Measurements from ENCODE around the gene CD34. TPM values are rescaled to one million over a fixed set of nuclear protein-coding genes. Genes with fewer than 3 reads are reported as not detected.

Gene CD34
- total RNA-seq, 1 donor from 2014 or later, result 45.5 TPM

- no peak for DNase-seq (ENCODE audit: low spot score)
Measured at GRCh38 chr1:207857447-207857846, 53.5 kb downstream of the CD34 start.

GRCh38 chr1:207856276-207857023 is 54.5 kb downstream of the CD34 start:
- DNase-seq (ENCODE audit: low spot score), result no peak

DNA sequence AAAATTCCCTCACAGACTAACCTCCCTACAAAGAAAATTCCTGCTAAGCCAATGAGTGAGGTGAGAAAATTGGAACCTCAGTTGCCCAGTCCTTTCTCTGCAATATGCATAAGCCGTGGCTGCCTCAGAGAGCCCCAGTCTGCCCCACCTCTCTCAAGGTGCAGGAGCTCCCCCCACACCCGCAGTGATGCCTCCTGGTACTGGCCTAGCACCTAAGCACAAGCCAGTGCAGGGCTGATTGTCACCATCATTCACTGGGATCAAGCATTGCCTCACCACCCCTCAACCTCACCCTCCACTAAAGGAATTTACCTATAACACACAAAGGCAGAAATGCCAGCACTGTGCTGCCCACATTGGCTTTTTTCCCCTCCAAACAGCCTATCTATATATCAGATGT is 56.9 kb downstream of the CD34 start:
- no peak for DNase-seq (ENCODE audit: low spot score)

- DNase-seq (ENCODE audit: low spot score), result no peak
Measured at GRCh38 chr1:207853372-207853757, 57.6 kb downstream of the CD34 start.

- DNase-seq (ENCODE audit: low spot score), result no peak
Measured at GRCh38 chr1:207852576-207853371, 58.2 kb downstream of the CD34 start.

DNA sequence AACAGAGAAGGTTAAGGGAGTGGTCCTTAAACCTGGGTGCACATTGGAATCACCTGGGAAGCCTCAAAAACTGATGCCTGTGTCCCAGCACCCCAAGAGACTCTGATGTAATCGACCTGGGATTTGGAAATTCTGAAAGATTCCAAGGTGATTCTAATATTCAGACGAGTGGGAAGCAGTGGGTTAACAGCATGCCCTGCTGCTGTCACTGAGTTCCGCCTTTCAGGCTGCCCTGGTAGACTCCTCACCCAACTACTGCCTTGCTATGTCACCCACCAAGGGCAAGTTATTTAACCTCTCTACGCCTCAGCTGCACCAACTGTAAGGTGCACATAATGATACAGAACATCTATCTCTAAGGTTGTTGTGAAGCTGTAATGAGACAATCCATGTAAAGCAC is 59.2 kb downstream of the CD34 start:
- no peak for DNase-seq (ENCODE audit: low spot score)

DNA sequence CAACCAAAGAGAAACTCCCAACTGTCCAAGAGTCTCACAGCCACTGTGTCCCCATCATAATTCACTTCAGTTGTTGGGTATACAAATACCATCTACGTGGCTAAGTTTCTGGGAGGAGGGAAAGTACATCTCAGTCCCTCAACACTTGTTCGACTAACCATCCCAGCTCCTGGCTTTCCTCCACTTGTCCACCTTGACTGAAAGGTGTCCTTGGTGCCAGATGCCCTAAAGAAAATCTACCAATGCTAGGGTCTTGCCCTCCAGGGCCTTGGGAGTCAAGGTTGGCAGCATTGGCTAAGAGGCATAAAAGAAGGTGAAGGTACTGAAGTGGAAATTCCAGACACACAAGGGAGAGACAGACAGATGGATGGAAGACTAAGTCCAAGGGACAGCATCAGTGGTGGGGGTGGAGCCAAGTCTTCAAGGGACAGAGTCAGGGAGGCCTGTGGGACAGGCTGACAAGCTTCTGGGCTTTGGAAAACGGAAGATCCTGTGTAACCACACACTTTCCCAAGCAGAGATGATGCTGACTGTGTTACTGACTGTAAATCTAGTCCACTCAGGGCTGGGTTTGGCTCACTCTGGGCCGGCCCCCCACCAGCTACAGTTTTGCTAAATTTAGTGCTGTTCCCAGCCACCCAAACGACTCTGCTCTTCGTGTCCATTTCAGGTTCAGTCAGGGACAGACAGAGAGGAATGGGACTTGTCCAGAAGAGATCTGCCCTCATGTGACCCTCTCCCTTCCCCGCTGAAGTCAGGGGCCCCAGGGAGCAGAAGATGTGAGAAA is 60.1 kb downstream of the CD34 start:
- DNase-seq (ENCODE audit: low spot score), result no peak

- no peak for DNase-seq (ENCODE audit: low spot score)
Measured at GRCh38 chr1:207849646-207850045, 61.3 kb downstream of the CD34 start.

DNA sequence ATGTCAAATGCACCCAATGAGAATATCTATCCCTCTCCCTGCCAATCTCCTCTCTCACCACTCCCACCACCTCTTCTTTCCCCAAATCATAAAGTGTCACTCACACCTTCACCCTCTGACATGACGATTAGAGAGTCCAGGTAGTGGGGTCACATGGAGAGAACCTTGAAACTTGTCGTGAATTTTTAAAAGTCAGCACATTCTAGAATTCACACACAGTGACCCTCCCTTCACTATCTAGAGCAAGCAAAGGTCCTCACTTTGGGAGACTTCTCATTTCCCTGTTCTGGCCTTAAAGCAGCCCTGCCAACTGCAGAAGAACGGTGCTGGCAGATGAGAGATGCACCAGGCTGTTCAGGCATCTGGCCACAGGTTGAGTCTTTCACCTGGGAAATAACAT is 61.9 kb downstream of the CD34 start:
- DNase-seq (ENCODE audit: low spot score), result no peak

DNA sequence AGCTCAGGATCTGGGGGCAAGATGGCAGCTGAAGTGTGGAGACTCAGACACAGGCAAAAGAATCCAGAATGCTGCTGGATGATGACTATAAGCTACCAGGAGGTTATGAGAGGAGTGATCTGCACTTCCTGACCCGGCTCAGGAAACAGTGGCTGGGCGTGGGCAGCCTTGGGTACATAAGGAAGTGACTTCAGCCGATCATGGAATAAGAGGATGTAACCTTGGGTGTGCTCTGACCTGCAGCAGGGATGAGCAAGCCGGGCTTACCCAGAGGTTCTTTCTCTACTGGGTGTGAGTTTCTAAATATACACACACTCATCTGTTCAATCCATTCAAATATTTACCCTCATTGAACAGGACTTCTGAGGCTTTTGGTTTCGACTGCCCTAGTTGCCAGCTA is 62.7 kb downstream of the CD34 start:
- no peak for DNase-seq (ENCODE audit: low spot score)

DNA sequence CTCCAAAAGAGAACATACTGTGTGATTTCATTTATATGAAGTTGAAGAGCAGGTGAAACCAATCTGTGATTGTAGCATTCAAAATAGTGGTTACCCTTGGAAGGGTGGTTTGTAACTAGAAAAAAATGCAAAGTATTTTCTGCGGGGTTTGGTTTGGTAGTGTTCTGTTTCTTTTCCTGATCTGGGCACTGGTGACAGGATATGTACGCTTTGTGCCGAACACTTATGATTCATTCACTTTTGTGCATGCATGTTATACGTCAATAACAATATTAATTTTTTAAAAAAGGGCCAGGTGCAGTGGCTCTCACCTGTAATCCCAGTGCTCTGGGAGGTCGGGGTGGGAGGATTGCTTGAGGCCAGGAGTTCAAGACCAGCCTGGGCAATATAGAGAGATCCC is 63.8 kb downstream of the CD34 start:
- DNase-seq (ENCODE audit: low spot score), result no peak

- no peak for DNase-seq (ENCODE audit: low spot score)
Measured at GRCh38 chr1:207845109-207845508, 65.8 kb downstream of the CD34 start.

GRCh38 chr1:207844371-207844770 is 66.6 kb downstream of the CD34 start:
- no peak for DNase-seq (ENCODE audit: low spot score)

GRCh38 chr1:207842506-207842905 is 68.4 kb downstream of the CD34 start:
- no peak for DNase-seq (ENCODE audit: low spot score)

GRCh38 chr1:207841901-207842300 is 69.0 kb downstream of the CD34 start:
- DNase-seq (ENCODE audit: low spot score), result no peak

DNA sequence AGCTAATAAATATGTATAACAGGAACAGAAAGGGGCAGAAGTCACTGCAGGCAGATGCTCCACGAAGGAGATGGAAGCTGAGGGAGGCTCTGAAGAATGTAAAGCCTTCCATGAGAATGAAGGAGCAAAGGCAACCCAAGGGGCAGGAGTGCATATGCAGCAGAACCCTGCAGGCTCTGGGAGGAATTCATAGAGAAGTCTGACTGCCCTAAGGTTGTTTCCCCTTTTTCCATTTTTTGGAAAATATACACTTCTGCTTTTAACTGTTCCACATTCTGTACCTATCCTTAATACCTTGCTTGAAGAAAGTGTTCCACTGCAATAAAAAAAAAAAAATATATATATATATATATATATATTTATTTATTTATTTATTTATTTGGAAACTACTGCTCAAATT is 69.6 kb downstream of the CD34 start:
- DNase-seq (ENCODE audit: low spot score), result no peak

- DNase-seq (ENCODE audit: low spot score), result no peak
Measured at GRCh38 chr1:207840380-207840779, 70.5 kb downstream of the CD34 start.

DNA sequence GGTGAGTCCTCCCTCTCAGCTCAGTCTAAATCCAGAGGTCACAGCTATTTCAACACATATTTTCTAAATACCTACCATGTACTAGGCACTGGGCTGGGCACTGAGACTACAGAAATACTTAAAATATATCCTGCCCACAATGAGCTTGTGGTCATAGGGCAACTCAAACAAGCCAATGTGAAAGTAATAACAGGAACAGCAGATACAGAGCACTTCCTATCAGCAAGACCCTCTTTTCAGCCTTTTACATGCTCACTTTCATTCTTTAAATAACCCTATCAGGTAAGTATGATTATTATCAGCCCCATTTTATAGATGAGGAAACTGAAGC is 71.9 kb downstream of the CD34 start:
- DNase-seq (ENCODE audit: low spot score), result no peak

GRCh38 chr1:207838156-207839082 is 72.5 kb downstream of the CD34 start:
- DNase-seq (ENCODE audit: low spot score), result peak; percentile 89

GRCh38 chr1:207837673-207838072 is 73.3 kb downstream of the CD34 start:
- no peak for DNase-seq (ENCODE audit: low spot score)
